Activated naive CD8-positive, alpha-beta T cell treated with anti-CD3 and anti-CD28 coated beads for 36 hours (primary cell): ENCODE data around the gene ZBTB4. TPM values are rescaled to one million over a fixed set of nuclear protein-coding genes. Genes with fewer than 3 reads are reported as not detected.

ENCODE experiments used
- DNase-seq: peaks from one replicate; pipeline ENCODE4 v3.0.0; 2021
- H3K27ac Mint-ChIP-seq: one replicate; pipeline ENCODE4 v1.8.0; 2022; ENCODE audit warnings: mild to moderate bottlenecking, moderate library complexity, mixed read lengths
- H3K27me3 Mint-ChIP-seq: one replicate; pipeline ENCODE4 v1.8.0; 2022; ENCODE audit warnings: mild to moderate bottlenecking, mixed read lengths
- H3K36me3 Mint-ChIP-seq: one replicate; pipeline ENCODE4 v1.8.0; 2021; ENCODE audit warnings: mild to moderate bottlenecking, mixed read lengths
- H3K4me1 Mint-ChIP-seq: one replicate; pipeline ENCODE4 v1.8.0; 2021; ENCODE audit warnings: mixed read lengths
- H3K4me3 Mint-ChIP-seq: one replicate; pipeline ENCODE4 v1.8.0; 2022; ENCODE audit warnings: mild to moderate bottlenecking, moderate library complexity, mixed read lengths
- H3K9me3 Mint-ChIP-seq: one replicate; pipeline ENCODE4 v1.8.0; 2022; ENCODE audit warnings: mixed read lengths
- total RNA-seq, 2 experiments: library from RNA; stranded (reverse); gene quantifications; one replicate each; pipeline ENCODE4 v1.2.3, GENCODE V29; 2021

The ZBTB4 gene
- total RNA-seq, 2 experiments from 2014 or later: 16.7 TPM

DNA sequence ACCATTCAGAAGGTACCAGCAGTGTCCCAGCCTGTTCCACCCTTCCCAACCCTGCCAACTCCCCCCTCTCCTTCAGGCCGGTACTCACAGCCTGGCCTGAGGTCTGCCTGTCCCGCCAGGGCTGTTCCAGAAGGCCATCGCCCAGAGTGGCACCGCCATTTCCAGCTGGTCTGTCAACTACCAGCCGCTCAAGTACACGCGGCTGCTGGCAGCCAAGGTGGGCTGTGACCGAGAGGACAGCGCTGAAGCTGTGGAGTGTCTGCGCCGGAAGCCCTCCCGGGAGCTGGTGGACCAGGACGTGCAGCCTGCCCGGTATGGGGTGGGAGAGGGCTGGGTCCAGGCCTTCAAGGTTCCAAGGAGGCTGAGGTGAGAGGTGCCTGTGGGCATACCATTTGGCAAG is 64.6 kb downstream of the ZBTB4 start:
- H3K27ac Mint-ChIP-seq: no peak overlapping the region
- H3K36me3 Mint-ChIP-seq: no peaks in the 10 kb centered on the region

DNA sequence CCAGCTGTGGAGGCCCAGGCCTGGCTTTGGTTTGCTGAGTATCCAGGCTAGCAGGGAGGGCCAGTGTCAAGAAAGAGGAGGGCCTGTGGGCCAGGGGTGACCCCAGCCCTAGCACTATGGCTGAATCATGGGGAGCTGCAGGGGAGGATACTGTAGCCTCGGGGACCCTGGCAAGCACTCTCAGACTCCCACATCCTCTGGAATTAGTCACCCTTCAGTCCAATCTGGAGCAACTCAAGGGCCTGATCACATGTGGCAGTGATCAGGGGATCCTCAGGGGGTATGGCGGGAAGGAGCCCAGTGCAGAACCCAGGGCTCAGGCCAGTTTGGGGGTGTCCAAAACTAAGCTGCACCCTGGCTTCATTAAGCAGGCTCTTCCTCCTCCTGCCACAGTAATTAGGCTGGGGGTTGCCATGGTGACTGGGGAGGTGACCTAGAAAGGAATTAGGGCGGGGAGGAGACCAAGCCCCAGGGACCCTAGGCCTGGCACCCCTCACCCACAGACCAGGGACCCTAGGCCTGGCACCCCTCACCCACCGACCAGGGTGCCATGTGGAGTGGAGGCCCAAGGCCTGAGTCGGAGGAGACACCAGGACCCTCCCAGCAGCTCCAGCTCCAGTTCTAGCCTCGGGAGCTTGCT is 66.0 kb downstream of the ZBTB4 start:
- Mint-ChIP-seq H3K4me1 (no peaks in the 10 kb centered on the region), H3K4me3 (no peak overlapping the region), H3K27me3 (no peaks in the 10 kb centered on the region), H3K9me3 (no peaks in the 10 kb centered on the region), H3K36me3 (no peaks in the 10 kb centered on the region), H3K27ac (no peak overlapping the region)
- DNase-seq: no peak

More for the DNA sequence above, 64.6 kb downstream of the ZBTB4 start:
- H3K9me3 Mint-ChIP-seq: no peaks in the 10 kb centered on the region
- no peak for DNase-seq
- H3K4me3 Mint-ChIP-seq: no peak overlapping the region
- H3K27me3 Mint-ChIP-seq: no peaks in the 10 kb centered on the region
- no peaks in the 10 kb centered on the region for H3K4me1 Mint-ChIP-seq

DNA sequence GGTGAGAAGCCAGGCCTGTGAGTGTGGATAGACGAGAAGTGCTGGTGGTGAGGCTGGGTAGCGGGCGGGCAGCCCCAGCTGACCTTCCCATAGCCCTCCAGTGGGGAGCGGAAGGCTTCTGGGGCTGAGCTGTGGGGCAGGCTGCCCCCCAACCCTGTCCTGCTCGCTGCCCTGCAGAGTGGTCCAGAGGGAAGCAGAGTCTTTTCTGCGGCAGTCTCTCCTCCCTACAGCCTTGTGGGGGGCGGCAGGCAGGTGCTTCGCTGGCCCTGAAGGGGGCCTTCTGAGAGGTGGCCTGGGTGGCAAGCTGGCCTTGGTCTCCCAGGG is 68.0 kb downstream of the ZBTB4 start:
- no peak for DNase-seq
- Mint-ChIP-seq H3K4me1 (peaks cover 5% of the 10 kb centered on the region), H3K27me3 (no peaks in the 10 kb centered on the region), H3K27ac (no peak overlapping the region), H3K9me3 (no peaks in the 10 kb centered on the region), H3K36me3 (no peaks in the 10 kb centered on the region), H3K4me3 (no peak overlapping the region)

DNA sequence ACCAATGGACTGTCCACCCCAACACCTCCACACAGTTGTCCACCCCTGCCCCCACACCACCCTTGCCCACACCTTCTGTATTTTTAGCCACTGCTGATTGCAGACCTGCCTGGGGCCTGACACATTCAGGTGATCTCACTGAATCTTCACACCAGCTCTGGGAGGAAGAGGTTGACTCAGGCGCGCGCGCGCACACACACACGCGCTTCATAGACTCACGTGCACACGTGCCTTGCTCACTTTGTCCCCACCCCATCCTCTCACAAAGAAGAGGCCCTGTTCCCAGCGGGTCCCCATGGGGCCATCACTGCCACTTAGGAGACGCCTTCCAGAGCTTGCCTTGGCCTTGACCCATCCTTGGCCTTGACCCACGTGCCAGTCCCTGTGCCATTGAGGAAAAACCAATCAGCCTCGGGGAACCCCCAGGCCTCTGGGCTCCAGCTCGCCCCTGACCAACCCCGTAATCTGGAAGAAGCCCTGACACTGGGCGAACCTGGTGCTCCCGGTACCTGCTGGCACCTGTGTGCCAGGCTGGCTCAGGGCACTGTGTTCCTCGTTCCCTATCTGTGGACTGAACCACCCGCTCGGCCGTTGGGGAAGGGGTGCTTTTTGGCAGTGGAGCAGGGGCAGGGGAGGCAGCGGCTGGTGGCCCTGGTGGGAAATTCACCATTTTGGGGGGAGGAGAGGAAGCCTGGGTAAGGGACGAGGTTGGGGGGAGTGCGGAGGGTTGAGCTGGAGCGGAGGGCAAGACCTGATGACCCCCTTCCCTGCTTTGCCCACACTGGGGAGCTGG is 68.6 kb downstream of the ZBTB4 start:
- Mint-ChIP-seq H3K4me3 (no peak overlapping the region), H3K9me3 (no peaks in the 10 kb centered on the region), H3K36me3 (no peaks in the 10 kb centered on the region), H3K27me3 (no peaks in the 10 kb centered on the region), H3K27ac (no peak overlapping the region), H3K4me1 (peaks cover 8% of the 10 kb centered on the region)
- no peak for DNase-seq

DNA sequence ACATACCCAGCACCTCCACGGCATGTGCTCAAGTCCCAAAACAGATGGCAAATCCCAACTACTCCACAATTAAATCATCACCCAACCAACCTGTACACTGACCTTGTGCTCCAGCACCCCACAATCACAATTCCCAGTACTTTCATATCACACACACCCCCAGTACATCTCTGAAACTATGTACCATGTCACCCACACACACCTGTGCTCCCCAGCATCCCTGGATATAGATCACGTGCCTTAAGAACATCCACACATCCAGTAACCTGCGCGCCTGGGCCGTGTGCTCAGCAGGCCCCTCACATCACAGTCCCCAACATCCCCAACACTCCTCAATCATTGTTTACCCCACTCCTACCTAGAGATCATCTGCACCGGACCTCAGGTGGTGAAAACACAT is 69.7 kb downstream of the ZBTB4 start:
- no peak overlapping the region for H3K27ac Mint-ChIP-seq
- H3K27me3 Mint-ChIP-seq: no peaks in the 10 kb centered on the region
- no peaks in the 10 kb centered on the region for H3K36me3 Mint-ChIP-seq

More for the DNA sequence above, 69.7 kb downstream of the ZBTB4 start:
- no peak for DNase-seq
- H3K4me3 Mint-ChIP-seq: no peak overlapping the region
- H3K9me3 Mint-ChIP-seq: no peaks in the 10 kb centered on the region
- peaks cover 10% of the 10 kb centered on the region for H3K4me1 Mint-ChIP-seq

Other genes with a start within 250 kb of the ZBTB4 start
- 10 to 100 TPM; 64.4 to 66.5 TPM for gene DVL2, start 245.1 kb downstream of the ZBTB4 start, total RNA-seq
- 10 to 100 TPM; 28.1 to 28.8 TPM for gene PHF23, start 240.2 kb downstream of the ZBTB4 start, total RNA-seq
- gene GABARAP, start 237.2 kb downstream of the ZBTB4 start, total RNA-seq: 100 to 1,000 TPM; 112 to 113 TPM
- gene CTDNEP1, start 227.9 kb downstream of the ZBTB4 start, total RNA-seq: 100 to 1,000 TPM; 180 to 191 TPM
- gene ELP5, start 227.4 kb downstream of the ZBTB4 start, total RNA-seq: 100 to 1,000 TPM in 1 of 2 experiments, 10 to 100 TPM in 1; 99.0 to 110 TPM
- gene CLDN7, start 217.2 kb downstream of the ZBTB4 start, total RNA-seq: 1 to 10 TPM in 1 of 2 experiments, under 1 TPM in 1; 0.90 to 1.6 TPM
- gene SLC2A4, start 197.9 kb downstream of the ZBTB4 start, total RNA-seq: under 1 TPM; 0.54 to 0.56 TPM
- under 1 TPM; 0.19 to 0.24 TPM for gene YBX2, start 185.0 kb downstream of the ZBTB4 start, total RNA-seq
- gene EIF5A, start 172.0 kb downstream of the ZBTB4 start, total RNA-seq: 1,000 to 10,000 TPM; 1,429 to 1,492 TPM
- gene GPS2, start 164.3 kb downstream of the ZBTB4 start, total RNA-seq: 10 to 100 TPM; 58.4 to 62.6 TPM
- gene NEURL4, start 150.3 kb downstream of the ZBTB4 start, total RNA-seq: 10 to 100 TPM; 44.1 to 46.0 TPM
- 100 to 1,000 TPM; 235 to 238 TPM for gene ACAP1, start 143.1 kb downstream of the ZBTB4 start, total RNA-seq
- gene KCTD11, start 127.5 kb downstream of the ZBTB4 start, total RNA-seq: 1 to 10 TPM; 4.0 to 4.5 TPM
- gene TMEM95, start 124.5 kb downstream of the ZBTB4 start, total RNA-seq: not detected
- 1 to 10 TPM; 4.3 to 5.0 TPM for gene TNK1, start 98.5 kb downstream of the ZBTB4 start, total RNA-seq
- gene PLSCR3, start 85.1 kb downstream of the ZBTB4 start, total RNA-seq: 10 to 100 TPM; 63.0 to 66.8 TPM
- gene TMEM256, start 75.5 kb downstream of the ZBTB4 start, total RNA-seq: 10 to 100 TPM; 42.7 to 44.3 TPM
- 1 to 10 TPM; 8.8 to 9.3 TPM for gene NLGN2, start 71.8 kb downstream of the ZBTB4 start, total RNA-seq
- gene SPEM1, start 59.3 kb downstream of the ZBTB4 start, total RNA-seq: not detected
- not detected for gene SPEM2, start 54.0 kb downstream of the ZBTB4 start, total RNA-seq
- gene SPEM3, start 50.8 kb downstream of the ZBTB4 start, total RNA-seq: not detected
- 10 to 100 TPM; 10.4 TPM for gene TMEM102, start 44.2 kb downstream of the ZBTB4 start, total RNA-seq
- gene FGF11, start 40.1 kb downstream of the ZBTB4 start, total RNA-seq: 1 to 10 TPM; 7.6 to 9.2 TPM
- 10 to 100 TPM; 10.6 to 11.3 TPM for gene CHRNB1, start 34.6 kb downstream of the ZBTB4 start, total RNA-seq
- gene SLC35G6, start 1.8 kb upstream of the ZBTB4 start, total RNA-seq: not detected
- 100 to 1,000 TPM; 198 to 200 TPM for gene POLR2A, start 4.7 kb upstream of the ZBTB4 start, total RNA-seq
- gene TNFSF12, start 69.4 kb upstream of the ZBTB4 start, total RNA-seq: 10 to 100 TPM; 11.6 to 15.1 TPM
- gene TNFSF13, start 79.1 kb upstream of the ZBTB4 start, total RNA-seq: 1 to 10 TPM; 6.3 to 7.3 TPM
- 100 to 1,000 TPM in 1 of 2 experiments, 10 to 100 TPM in 1; 96.5 to 100 TPM for gene SENP3, start 82.3 kb upstream of the ZBTB4 start, total RNA-seq
- gene CD68, start 100.0 kb upstream of the ZBTB4 start, total RNA-seq: 1 to 10 TPM; 6.6 to 6.7 TPM
- 10 to 100 TPM; 72.8 to 77.2 TPM for gene MPDU1, start 104.2 kb upstream of the ZBTB4 start, total RNA-seq
- under 1 TPM; 0.28 to 0.35 TPM for gene SOX15, start 110.5 kb upstream of the ZBTB4 start, total RNA-seq
- gene FXR2, start 135.3 kb upstream of the ZBTB4 start, total RNA-seq: 10 to 100 TPM; 35.5 to 37.0 TPM
- 10 to 100 TPM; 15.4 to 15.5 TPM for gene SAT2, start 148.2 kb upstream of the ZBTB4 start, total RNA-seq
- not detected for gene SHBG, start 150.5 kb upstream of the ZBTB4 start, total RNA-seq
- under 1 TPM in 1 of 2 experiments, not detected in 1; 0.10 TPM for gene ATP1B2, start 171.3 kb upstream of the ZBTB4 start, total RNA-seq
- gene TP53, start 207.9 kb upstream of the ZBTB4 start, total RNA-seq: 100 to 1,000 TPM; 137 to 142 TPM
- gene WRAP53, start 208.8 kb upstream of the ZBTB4 start, total RNA-seq: 10 to 100 TPM; 22.8 to 27.4 TPM
- gene EFNB3, start 225.6 kb upstream of the ZBTB4 start, total RNA-seq: not detected
- gene DNAH2, start 238.1 kb upstream of the ZBTB4 start, total RNA-seq: under 1 TPM; 0.04 to 0.14 TPM